Measurements from ENCODE around the gene LONP1.
"Not testable (repeated sequence)": the region's sequence is repeated elsewhere in the genome, so short reads cannot be mapped to it uniquely, and the experiment has no call there.

Gene LONP1

GRCh38 chr19:5692723-5693194 lies 27.2 kb downstream of the LONP1 start:
- DNase-seq: no peak

GRCh38 chr19:5691822-5692722 lies 27.9 kb downstream of the LONP1 start:
- no peak for DNase-seq

- no peak for DNase-seq
These were observed 28.8 kb downstream of the LONP1 start for GRCh38 chr19:5690955-5691821.

- DNase-seq: peak; percentile 98
These were observed 29.6 kb downstream of the LONP1 start, which contains the start of gene RPL36 for GRCh38 chr19:5690125-5690954. RPL36 (plus strand) TSS chr19:5690295; CDS start chr19:5690508, 213 bp downstream.

- not testable (repeated sequence) for DNase-seq
These were observed 31.6 kb downstream of the LONP1 start for GRCh38 chr19:5688262-5688881.

GRCh38 chr19:5687360-5688198 lies 32.4 kb downstream of the LONP1 start:
- DNase-seq: no peak

- DNase-seq: peak; percentile 86
These were observed 33.1 kb downstream of the LONP1 start for GRCh38 chr19:5686647-5687359.

- DNase-seq: no peak
These were observed 33.7 kb downstream of the LONP1 start for GRCh38 chr19:5686326-5686646.

GRCh38 chr19:5684694-5685430 lies 35.1 kb downstream of the LONP1 start:
- no peak for DNase-seq

GRCh38 chr19:5683177-5683886 lies 36.6 kb downstream of the LONP1 start:
- DNase-seq: no peak

GRCh38 chr19:5682107-5682482 lies 37.9 kb downstream of the LONP1 start:
- DNase-seq: no peak

GRCh38 chr19:5681391-5682106 lies 38.4 kb downstream of the LONP1 start:
- DNase-seq: no peak

GRCh38 chr19:5680437-5681368 lies 39.2 kb downstream of the LONP1 start, which contains the start of the genes HSD11B1L and MICOS13:
HSD11B1L (plus strand) TSS chr19:5681027; CDS start chr19:5684833, 3,806 bp downstream.
MICOS13 (minus strand) TSS chr19:5680516; CDS start chr19:5680486, 30 bp downstream.
- DNase-seq: peak; percentile 97

GRCh38 chr19:5680084-5680436 lies 39.9 kb downstream of the LONP1 start:
- no peak for DNase-seq

- DNase-seq: no peak
These were observed 40.5 kb downstream of the LONP1 start for GRCh38 chr19:5679289-5680083.

GRCh38 chr19:5678071-5678718 lies 41.8 kb downstream of the LONP1 start:
- DNase-seq: no peak
